H9 (cell line): ENCODE results near the gene SPHKAP. TPM values are rescaled to one million over a fixed set of nuclear protein-coding genes. Genes with fewer than 3 reads are reported as not detected.

Experiments used
- DNase-seq: peaks from one replicate; pipeline ENCODE4 v3.0.0-alpha.2; 2017
- H2AFZ ChIP-seq: one replicate; pipeline ENCODE4 v1.6.1; 2013; ENCODE audit warnings: mild to moderate bottlenecking, low read length, control low read depth, moderate library complexity
- H2AK5ac ChIP-seq: 2 replicates; pipeline ENCODE4 v1.6.1; 2013; ENCODE audit warnings: low read length, control low read depth, mixed read lengths; ENCODE audit not compliant: insufficient read length
- H2BK120ac ChIP-seq: one replicate; pipeline ENCODE4 v1.6.1; 2013; ENCODE audit warnings: low read depth, mild to moderate bottlenecking, low read length, control low read depth, inconsistent platforms; ENCODE audit not compliant: poor library complexity, severe bottlenecking
- H2BK12ac ChIP-seq: 2 replicates; pipeline ENCODE4 v1.6.1; 2013; ENCODE audit warnings: low read length, control low read depth, mixed read lengths, low read depth; ENCODE audit not compliant: insufficient read length
- H2BK15ac ChIP-seq: 2 replicates; pipeline ENCODE4 v1.6.1; 2013; ENCODE audit warnings: low read depth, low read length, control low read depth
- H2BK20ac ChIP-seq: one replicate; pipeline ENCODE4 v1.6.1; 2013; ENCODE audit warnings: low read depth, mild to moderate bottlenecking, low read length, control low read depth, inconsistent platforms; ENCODE audit not compliant: poor library complexity, severe bottlenecking
- H2BK5ac ChIP-seq: 2 replicates; pipeline ENCODE4 v1.6.1; 2013; ENCODE audit warnings: low read length, control low read depth, mixed read lengths; ENCODE audit not compliant: insufficient read length
- H3K14ac ChIP-seq: 2 replicates; pipeline ENCODE4 v1.6.1; 2013; ENCODE audit warnings: low read length, control low read depth; ENCODE audit not compliant: insufficient read depth
- H3K18ac ChIP-seq: 2 replicates; pipeline ENCODE4 v1.6.1; 2013; ENCODE audit warnings: low read depth, mild to moderate bottlenecking, mixed read lengths, low read length, control low read depth; ENCODE audit not compliant: insufficient read length
- H3K23ac ChIP-seq: 2 replicates; pipeline ENCODE4 v1.6.1; 2013; ENCODE audit warnings: low read length, control low read depth, mixed read lengths, low read depth; ENCODE audit not compliant: insufficient read length
- H3K23me2 ChIP-seq: 2 replicates; pipeline ENCODE4 v1.6.1; 2013; ENCODE audit warnings: low read depth, mild to moderate bottlenecking, mixed read lengths, low read length, control low read depth; ENCODE audit not compliant: insufficient read length, poor library complexity, severe bottlenecking
- H3K27ac ChIP-seq: 2 replicates; pipeline ENCODE4 v1.5.1; 2013; ENCODE audit warnings: low read length, control low read depth, mixed read lengths, low read depth; ENCODE audit not compliant: insufficient read length
- H3K27me3 ChIP-seq: 2 replicates; pipeline ENCODE4 v1.6.1; 2013; ENCODE audit warnings: low read length, control low read depth, inconsistent platforms; ENCODE audit not compliant: insufficient read depth
- H3K4ac ChIP-seq: 2 replicates; pipeline ENCODE4 v1.6.1; 2013; ENCODE audit warnings: low read depth, mild to moderate bottlenecking, control low read depth, inconsistent platforms, low read length, moderate library complexity
- H3K4me1 ChIP-seq: 2 replicates; pipeline ENCODE4 v1.6.1; 2013; ENCODE audit warnings: low read length, control low read depth, inconsistent platforms; ENCODE audit not compliant: insufficient read depth
- H3K4me2 ChIP-seq: 2 replicates; pipeline ENCODE4 v1.6.1; 2013; ENCODE audit warnings: low read length, control low read depth, mixed read lengths; ENCODE audit not compliant: insufficient read length, insufficient read depth
- H3K56ac ChIP-seq: 2 replicates; pipeline ENCODE4 v1.6.1; 2013; ENCODE audit warnings: low read depth, mild to moderate bottlenecking, mixed read lengths, low read length, control low read depth; ENCODE audit not compliant: insufficient read length
- H3K79me1 ChIP-seq: 2 replicates; pipeline ENCODE4 v1.6.1; 2013; ENCODE audit warnings: low read depth, mild to moderate bottlenecking, moderate library complexity, low read length, control low read depth, inconsistent platforms; ENCODE audit not compliant: insufficient read depth, poor library complexity, severe bottlenecking
- H3K79me2 ChIP-seq: 2 replicates; pipeline ENCODE4 v1.6.1; 2013; ENCODE audit warnings: low read length, control low read depth, inconsistent platforms; ENCODE audit not compliant: insufficient read depth
- H3K9ac ChIP-seq: 2 replicates; pipeline ENCODE4 v1.6.1; 2013; ENCODE audit warnings: low read length, control low read depth, mixed read lengths; ENCODE audit not compliant: insufficient read length; ENCODE audit errors: extremely low read depth
- H3K9me3 ChIP-seq: one replicate; pipeline ENCODE4 v1.6.1; 2013; ENCODE audit warnings: low read depth, low read length, inconsistent platforms; ENCODE audit not compliant: control insufficient read depth
- H3T11ph ChIP-seq: one replicate; pipeline ENCODE4 v1.6.1; 2013; ENCODE audit warnings: mild to moderate bottlenecking, low read length, control low read depth, inconsistent platforms
- H4K20me1 ChIP-seq: one replicate; pipeline ENCODE4 v1.6.1; 2013; ENCODE audit not compliant: control insufficient read depth, insufficient read length, insufficient read depth
- H4K5ac ChIP-seq: 2 replicates; pipeline ENCODE4 v1.6.1; 2013; ENCODE audit warnings: low read depth, mild to moderate bottlenecking, mixed read lengths, low read length, control low read depth; ENCODE audit not compliant: insufficient read length
- H4K8ac ChIP-seq: replicated peaks from 2 replicates; pipeline ENCODE4 v1.6.1; 2013; ENCODE audit warnings: low read length, control low read depth, mixed read lengths, low read depth; ENCODE audit not compliant: insufficient read length
- H4K91ac ChIP-seq: 2 replicates; pipeline ENCODE4 v1.6.1; 2013; ENCODE audit warnings: low read depth, mild to moderate bottlenecking, moderate library complexity, mixed read lengths, low read length, control low read depth; ENCODE audit not compliant: insufficient read length
- H3K27ac Mint-ChIP-seq, 3 experiments: 2 replicates in 2 of 3; 3 replicates in 1 of 3; pipeline ENCODE4 v1.8.0; 2020 to 2021; ENCODE audit warnings: mixed read lengths in 3 of 3, mild to moderate bottlenecking in 1 of 3, moderate library complexity in 1 of 3
- H3K27me3 Mint-ChIP-seq: 2 replicates; pipeline ENCODE4 v1.8.0; 2021; ENCODE audit warnings: low read depth, mild to moderate bottlenecking, moderate library complexity, mixed read lengths
- H3K36me3 Mint-ChIP-seq, 3 experiments: 2 replicates in 2 of 3; 3 replicates in 1 of 3; pipeline ENCODE4 v1.8.0; 2020 to 2021; ENCODE audit warnings: low read depth in 3 of 3, mixed read lengths in 3 of 3; ENCODE audit not compliant: insufficient read depth in 1 of 3
- H3K4me1 Mint-ChIP-seq, 2 experiments: 2 replicates each; pipeline ENCODE4 v1.8.0; 2020; ENCODE audit warnings: mixed read lengths in 2 of 2
- H3K4me3 Mint-ChIP-seq, 2 experiments: 2 replicates in 1 of 2; 3 replicates in 1 of 2; pipeline ENCODE4 v1.8.0; 2020 to 2021; ENCODE audit warnings: mild to moderate bottlenecking in 2 of 2, mixed read lengths in 2 of 2, moderate library complexity in 1 of 2
- H3K9me3 Mint-ChIP-seq, 2 experiments: 2 replicates in 1 of 2; 3 replicates in 1 of 2; pipeline ENCODE4 v1.8.0; 2020; ENCODE audit warnings: mild to moderate bottlenecking in 2 of 2, mixed read lengths in 2 of 2, moderate library complexity in 1 of 2
- WGBS: extraction: QIAGEN DNeasy Blood & Tissue Kit; methylation state at CpG from one replicate; pipeline ENCODE4 v1.1.7; 2013; ENCODE audit warnings: missing lambda C conversion rate, low lambda C conversion rate, mixed read lengths; ENCODE audit not compliant: insufficient read length; ENCODE audit errors: extremely low coverage; 5-methylcytosine and 5-hydroxymethylcytosine counted together
- total RNA-seq: library from RNA; stranded (reverse); gene quantifications from 2 replicates; pipeline ENCODE4 v1.2.1, GENCODE V29; 2021
- TF ChIP-seq, protein P1 (sequence below): fragments of 200-600 bp; sonication (generic); conservative IDR thresholded peaks from 3 replicates; pipeline ENCODE4 v1.8.0; 2021; ENCODE audit warnings: antibody characterized with exemption, mild to moderate bottlenecking

Gene SPHKAP
- total RNA-seq, 1 experiment from 2014 or later: not detected

DNA sequence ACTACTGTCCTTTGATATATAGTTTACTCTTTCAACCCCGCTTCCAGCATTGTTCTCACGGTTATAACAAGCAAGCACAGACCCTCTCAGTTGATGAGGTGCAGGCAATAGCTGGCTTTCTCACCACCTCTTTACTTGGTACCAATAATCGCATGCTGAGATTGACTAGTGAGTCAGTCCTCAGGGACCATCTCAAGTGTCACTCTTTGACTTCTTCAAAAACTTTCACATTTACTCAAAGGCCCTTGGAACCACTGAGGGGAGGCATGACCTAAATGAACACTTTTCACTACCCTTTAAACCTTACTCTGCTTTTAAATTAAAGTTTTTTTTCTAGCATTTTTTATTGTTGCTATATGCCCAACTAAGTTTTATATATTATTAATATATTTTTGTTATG lies 208.2 kb downstream of the SPHKAP start:
- peaks cover 1 to 6% of the 10 kb centered on the region in 2 experiments for H3K4me1 Mint-ChIP-seq
- Histone ChIP-seq H3K4me1 (no peaks in the 10 kb centered on the region), H2BK5ac (no peak overlapping the region), H4K91ac (no peak overlapping the region), H2AK5ac (no peak overlapping the region), H4K5ac (no peak overlapping the region), H3K79me1 (no peaks in the 10 kb centered on the region), H2BK120ac (no peak overlapping the region), H3K9ac (no peak overlapping the region), H3K79me2 (no peaks in the 10 kb centered on the region), H4K20me1 (no peaks in the 10 kb centered on the region), H2BK12ac (no peak overlapping the region), H3K23me2 (no peaks in the 10 kb centered on the region), H3K56ac (no peak overlapping the region), H3K14ac (no peak overlapping the region), H3K4me2 (no peak overlapping the region), H3K27ac (no peak overlapping the region), H2BK20ac (no peak overlapping the region), H3K18ac (no peak overlapping the region), H4K8ac (no peak overlapping the region), H3K4ac (no peak overlapping the region), H3K23ac (no peak overlapping the region), H3T11ph (no peak overlapping the region), H2BK15ac (no peak overlapping the region), H2AFZ (no peak overlapping the region), H3K27me3 (no peaks in the 10 kb centered on the region), H3K9me3 (no peaks in the 10 kb centered on the region)
- no peaks in the 10 kb centered on the region for H3K36me3 Mint-ChIP-seq
- TF ChIP-seq, protein P1, sequence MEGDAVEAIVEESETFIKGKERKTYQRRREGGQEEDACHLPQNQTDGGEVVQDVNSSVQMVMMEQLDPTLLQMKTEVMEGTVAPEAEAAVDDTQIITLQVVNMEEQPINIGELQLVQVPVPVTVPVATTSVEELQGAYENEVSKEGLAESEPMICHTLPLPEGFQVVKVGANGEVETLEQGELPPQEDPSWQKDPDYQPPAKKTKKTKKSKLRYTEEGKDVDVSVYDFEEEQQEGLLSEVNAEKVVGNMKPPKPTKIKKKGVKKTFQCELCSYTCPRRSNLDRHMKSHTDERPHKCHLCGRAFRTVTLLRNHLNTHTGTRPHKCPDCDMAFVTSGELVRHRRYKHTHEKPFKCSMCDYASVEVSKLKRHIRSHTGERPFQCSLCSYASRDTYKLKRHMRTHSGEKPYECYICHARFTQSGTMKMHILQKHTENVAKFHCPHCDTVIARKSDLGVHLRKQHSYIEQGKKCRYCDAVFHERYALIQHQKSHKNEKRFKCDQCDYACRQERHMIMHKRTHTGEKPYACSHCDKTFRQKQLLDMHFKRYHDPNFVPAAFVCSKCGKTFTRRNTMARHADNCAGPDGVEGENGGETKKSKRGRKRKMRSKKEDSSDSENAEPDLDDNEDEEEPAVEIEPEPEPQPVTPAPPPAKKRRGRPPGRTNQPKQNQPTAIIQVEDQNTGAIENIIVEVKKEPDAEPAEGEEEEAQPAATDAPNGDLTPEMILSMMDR: no peak
- no peaks in the 10 kb centered on the region for H3K27me3 Mint-ChIP-seq
- no peak overlapping the region for H3K4me3 Mint-ChIP-seq
- no peak overlapping the region for H3K27ac Mint-ChIP-seq
- no CpG with 5 or more reads among the region's 3 CpGs for WGBS
- no peaks in the 10 kb centered on the region for H3K9me3 Mint-ChIP-seq
- no peak for DNase-seq
